ENCODE measurements around the gene FBXL4. TPM values are rescaled to one million over a fixed set of nuclear protein-coding genes. Genes with fewer than 3 reads are reported as not detected.

Gene FBXL4
- total RNA-seq, 1 experiment from 2014 or later = 5.1 TPM

GRCh38 chr6:98848539-98849242 is 99.1 kb downstream of the FBXL4 start:
- TF ChIP-seq, protein P1, sequence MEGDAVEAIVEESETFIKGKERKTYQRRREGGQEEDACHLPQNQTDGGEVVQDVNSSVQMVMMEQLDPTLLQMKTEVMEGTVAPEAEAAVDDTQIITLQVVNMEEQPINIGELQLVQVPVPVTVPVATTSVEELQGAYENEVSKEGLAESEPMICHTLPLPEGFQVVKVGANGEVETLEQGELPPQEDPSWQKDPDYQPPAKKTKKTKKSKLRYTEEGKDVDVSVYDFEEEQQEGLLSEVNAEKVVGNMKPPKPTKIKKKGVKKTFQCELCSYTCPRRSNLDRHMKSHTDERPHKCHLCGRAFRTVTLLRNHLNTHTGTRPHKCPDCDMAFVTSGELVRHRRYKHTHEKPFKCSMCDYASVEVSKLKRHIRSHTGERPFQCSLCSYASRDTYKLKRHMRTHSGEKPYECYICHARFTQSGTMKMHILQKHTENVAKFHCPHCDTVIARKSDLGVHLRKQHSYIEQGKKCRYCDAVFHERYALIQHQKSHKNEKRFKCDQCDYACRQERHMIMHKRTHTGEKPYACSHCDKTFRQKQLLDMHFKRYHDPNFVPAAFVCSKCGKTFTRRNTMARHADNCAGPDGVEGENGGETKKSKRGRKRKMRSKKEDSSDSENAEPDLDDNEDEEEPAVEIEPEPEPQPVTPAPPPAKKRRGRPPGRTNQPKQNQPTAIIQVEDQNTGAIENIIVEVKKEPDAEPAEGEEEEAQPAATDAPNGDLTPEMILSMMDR (conservative IDR thresholded peaks at IDR 0.05) = no peak
- no peak overlapping the region for H4K8ac ChIP-seq (replicated peaks; ENCODE audit: insufficient read length, low read depth, low read length)
- no peak overlapping the region for H2BK120ac ChIP-seq (ENCODE audit: low read depth, low read length, poor library complexity, severe bottlenecking)
- H3K27ac Mint-ChIP-seq = no peak overlapping the region; a peak in 1 of 7 replicates
- no peak overlapping the region for H4K5ac ChIP-seq (ENCODE audit: insufficient read length, low read depth, low read length)
- no peaks in the 10 kb centered on the region for H3K9me3 Mint-ChIP-seq
- H3K23me2 ChIP-seq (ENCODE audit: insufficient read length, low read depth, low read length, poor library complexity, severe bottlenecking) = peaks cover 13% of the 10 kb centered on the region
- H3K4me1 ChIP-seq (ENCODE audit: insufficient read depth, low read length) = no peaks in the 10 kb centered on the region
- no peak overlapping the region for H3K23ac ChIP-seq (ENCODE audit: insufficient read length, low read depth, low read length)
- H3K4me2 ChIP-seq (ENCODE audit: insufficient read depth, insufficient read length, low read length) = no peak overlapping the region
- no peak overlapping the region for H3K9ac ChIP-seq (ENCODE audit: extremely low read depth, insufficient read length, low read length)
- H4K91ac ChIP-seq (ENCODE audit: insufficient read length, low read depth, low read length) = no peak overlapping the region
- H3K79me1 ChIP-seq (ENCODE audit: insufficient read depth, low read depth, low read length, poor library complexity, severe bottlenecking) = no peaks in the 10 kb centered on the region
- peaks cover 15 to 16% of the 10 kb centered on the region in 2 experiments for H3K4me1 Mint-ChIP-seq
- H2AK5ac ChIP-seq (ENCODE audit: insufficient read length, low read length) = no peak overlapping the region
- no peaks in the 10 kb centered on the region; a peak in 1 of 7 replicates for H3K36me3 Mint-ChIP-seq (ENCODE audit: insufficient read depth in 1 of 3, low read depth in 3 of 3)
- H2BK5ac ChIP-seq (ENCODE audit: insufficient read length, low read length) = no peak overlapping the region
- H3K79me2 ChIP-seq (ENCODE audit: insufficient read depth, low read length) = no peaks in the 10 kb centered on the region
- peaks cover 12% of the 10 kb centered on the region; the same call in 1 of the 2 replicates for H3K27me3 ChIP-seq (ENCODE audit: insufficient read depth, low read length)
- H4K20me1 ChIP-seq (ENCODE audit: control insufficient read depth, insufficient read depth, insufficient read length) = no peaks in the 10 kb centered on the region
- H3K14ac ChIP-seq (ENCODE audit: insufficient read depth, low read length) = no peak overlapping the region
- no peak overlapping the region for H2BK20ac ChIP-seq (ENCODE audit: low read depth, low read length, poor library complexity, severe bottlenecking)
- H3K4me3 Mint-ChIP-seq = peak overlapping the region; percentile 30 to 70; a peak in 4 of 5 replicates
- no peak for DNase-seq
- no peak overlapping the region for H3T11ph ChIP-seq (ENCODE audit: low read length)
- no peaks in the 10 kb centered on the region for H3K9me3 ChIP-seq (ENCODE audit: control insufficient read depth, low read depth, low read length)
- H3K4ac ChIP-seq (ENCODE audit: low read depth, low read length) = no peak overlapping the region
- H3K18ac ChIP-seq (ENCODE audit: insufficient read length, low read depth, low read length) = no peak overlapping the region
- no peak overlapping the region for H2AFZ ChIP-seq (ENCODE audit: low read length)
- no peak overlapping the region for H2BK15ac ChIP-seq (ENCODE audit: low read depth, low read length)
- no peak overlapping the region for H2BK12ac ChIP-seq (ENCODE audit: insufficient read length, low read depth, low read length)
- peaks cover 74% of the 10 kb centered on the region for H3K27me3 Mint-ChIP-seq (ENCODE audit: low read depth)
- WGBS (ENCODE audit: extremely low coverage, insufficient read length, low lambda C conversion rate) = no CpG with 5 or more reads among the region's 18 CpGs
- H3K27ac ChIP-seq (ENCODE audit: insufficient read length, low read depth, low read length) = no peak overlapping the region
- no peak overlapping the region for H3K56ac ChIP-seq (ENCODE audit: insufficient read length, low read depth, low read length)

All from H9 (cell line).